Measurements from ENCODE around the gene TMEM72.

- TF ChIP-seq CTCF (IDR thresholded peaks at IDR 0.05) (no peak), POLR2A (IDR thresholded peaks at IDR 0.05) (no peak)
Observed at GRCh38 chr10:44881649-44882048, 29.5 kb upstream of the TMEM72 start.

Measured in testis (tissue), 2 donors.